ENCODE results near the gene CCDC88C.
A peak's percentile ranks its signal among the peaks of the same experiment; 100 is the strongest.

Gene CCDC88C

DNA sequence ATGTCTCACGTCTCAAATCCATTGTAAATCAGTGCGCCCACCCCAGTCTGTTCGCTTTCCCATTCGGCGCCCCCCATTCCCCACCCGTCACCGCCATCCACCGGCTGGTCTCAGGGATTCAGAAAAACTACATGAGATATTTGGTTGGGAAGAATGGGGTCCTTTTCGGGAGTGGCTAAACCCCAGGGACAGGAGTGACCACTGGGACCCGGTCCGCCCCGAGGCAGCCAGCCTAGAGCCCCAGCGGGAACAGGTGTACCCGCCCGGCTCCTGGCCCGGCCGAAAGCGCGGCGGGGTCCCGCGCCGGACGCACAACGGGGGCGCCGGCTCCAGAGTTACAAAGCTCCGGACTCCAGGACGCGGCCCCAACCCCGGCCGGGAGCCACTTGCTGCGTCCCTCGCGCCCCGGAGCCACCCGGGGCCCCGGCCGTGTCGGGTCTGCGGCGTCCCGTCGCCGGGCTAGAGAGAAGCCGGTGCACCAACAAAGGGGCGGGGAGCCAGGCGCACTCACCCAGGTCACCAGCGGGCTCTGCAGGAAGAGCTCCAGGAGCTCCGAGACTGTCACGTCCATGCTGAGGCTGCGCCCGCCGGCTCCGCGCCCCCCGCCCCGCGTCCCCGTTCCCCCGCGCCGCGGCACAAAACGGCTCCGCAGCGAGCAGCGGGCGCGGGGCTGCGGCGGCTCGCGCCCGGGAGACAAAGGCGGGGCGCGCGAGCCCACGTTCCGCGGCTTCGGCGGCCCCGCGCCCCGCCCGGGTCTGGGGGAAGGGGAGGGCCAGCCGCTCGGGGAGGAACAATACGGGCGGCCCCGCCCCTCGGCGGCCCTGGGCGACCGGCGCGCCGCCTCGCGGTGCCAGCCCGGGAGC is at the start of gene CCDC88C:
TSS of gene CCDC88C (minus strand) at position 701 of the 863 bp plus-strand sequence. CDS start at position 571, 130 bp downstream.
- H2AFZ ChIP-seq = peak within 1 kb of the TSS; percentile 92
- TF ChIP-seq CTCF (IDR thresholded peaks at IDR 0.05) = no peak
- peaks cover 11% of the 10 kb centered on the region for H3K79me2 ChIP-seq
- no peaks in the 10 kb centered on the region for H3K9me3 ChIP-seq (ENCODE audit: control insufficient read depth, low read length)
- no peaks in the 10 kb centered on the region for H3K36me3 ChIP-seq (ENCODE audit: control insufficient read depth, insufficient read depth, low read length)
- H3K4me1 ChIP-seq = peaks cover 24% of the 10 kb centered on the region
- H3K4me3 ChIP-seq (ENCODE audit: low read depth, low read length) = peak within 1 kb of the TSS; percentile 70
- peak within 1 kb of the TSS; percentile 71 for H3K4me2 ChIP-seq (ENCODE audit: low read length)
- H3K27me3 ChIP-seq (ENCODE audit: control insufficient read depth, insufficient read depth, low read length) = no peaks in the 10 kb centered on the region
- H3K9ac ChIP-seq = peak within 1 kb of the TSS; percentile 35
- peak within 1 kb of the TSS; percentile 61 for H3K27ac ChIP-seq

DNA sequence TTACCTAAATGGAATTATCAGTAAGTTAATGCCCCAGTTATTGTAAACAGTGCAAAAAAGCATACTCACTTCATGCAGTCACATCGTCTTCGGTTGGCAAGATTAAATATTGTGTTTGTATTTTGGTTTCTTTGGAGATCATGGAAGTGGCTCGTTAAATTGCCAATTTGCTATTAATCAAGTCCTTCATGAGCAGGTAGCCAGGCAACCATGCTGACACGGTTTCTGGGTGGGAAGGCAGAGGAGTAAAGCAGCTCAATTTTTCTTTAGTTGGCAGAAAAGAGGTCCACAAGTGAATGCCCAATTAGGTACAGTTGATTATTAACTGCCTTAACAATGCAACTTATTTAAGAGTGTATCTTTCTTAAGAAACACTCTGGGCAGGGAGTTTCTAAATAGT is 48.6 kb upstream of the CCDC88C start:
- Histone ChIP-seq H3K27ac (no peak overlapping the region), H3K36me3 (ENCODE audit: control insufficient read depth, insufficient read depth, low read length) (no peaks in the 10 kb centered on the region), H3K4me2 (ENCODE audit: low read length) (no peak overlapping the region), H3K27me3 (ENCODE audit: control insufficient read depth, insufficient read depth, low read length) (no peaks in the 10 kb centered on the region), H3K9ac (no peak overlapping the region), H3K4me3 (ENCODE audit: low read depth, low read length) (no peak overlapping the region), H3K79me2 (no peaks in the 10 kb centered on the region), H3K9me3 (ENCODE audit: control insufficient read depth, low read length) (no peaks in the 10 kb centered on the region), H2AFZ (no peak overlapping the region), H3K4me1 (no peaks in the 10 kb centered on the region)
- TF ChIP-seq CTCF (IDR thresholded peaks at IDR 0.05) = no peak

- no peak overlapping the region for H3K27ac ChIP-seq
- H3K9me3 ChIP-seq (ENCODE audit: control insufficient read depth, low read length) = no peaks in the 10 kb centered on the region
- H3K79me2 ChIP-seq = no peaks in the 10 kb centered on the region
- H3K36me3 ChIP-seq (ENCODE audit: control insufficient read depth, insufficient read depth, low read length) = no peaks in the 10 kb centered on the region
- H3K4me1 ChIP-seq = no peaks in the 10 kb centered on the region
- TF ChIP-seq CTCF (IDR thresholded peaks at IDR 0.05) = no peak
- no peak overlapping the region for H3K4me3 ChIP-seq (ENCODE audit: low read depth, low read length)
- no peaks in the 10 kb centered on the region for H3K27me3 ChIP-seq (ENCODE audit: control insufficient read depth, insufficient read depth, low read length)
- no peak overlapping the region for H3K4me2 ChIP-seq (ENCODE audit: low read length)
- no peak overlapping the region for H3K9ac ChIP-seq
- H2AFZ ChIP-seq = no peak overlapping the region
Observed at GRCh38 chr14:91464615-91465205, 47.1 kb upstream of the CCDC88C start.

DNA sequence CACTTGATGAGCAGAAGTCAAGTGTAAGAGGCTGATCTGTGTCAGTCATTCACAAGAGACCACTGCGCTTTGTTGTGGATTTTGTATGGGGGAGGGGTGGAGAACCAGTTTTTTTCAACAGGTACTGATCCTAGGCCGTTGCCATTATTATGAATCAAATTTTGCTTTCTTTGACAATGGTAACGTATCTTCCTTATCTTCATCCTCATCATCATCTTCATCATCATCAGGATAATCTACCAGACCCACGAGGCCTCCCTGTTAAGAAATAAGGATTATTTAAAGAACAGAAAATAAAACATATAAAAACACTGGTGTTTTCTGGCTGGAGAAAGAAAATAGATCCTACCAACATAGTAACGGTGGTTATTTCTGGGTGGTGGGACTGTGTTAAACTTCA is 41.0 kb upstream of the CCDC88C start:
- Histone ChIP-seq H3K36me3 (ENCODE audit: control insufficient read depth, insufficient read depth, low read length) (no peaks in the 10 kb centered on the region), H3K4me2 (ENCODE audit: low read length) (no peak overlapping the region), H2AFZ (no peak overlapping the region), H3K4me1 (no peaks in the 10 kb centered on the region), H3K4me3 (ENCODE audit: low read depth, low read length) (no peak overlapping the region), H3K9me3 (ENCODE audit: control insufficient read depth, low read length) (no peaks in the 10 kb centered on the region), H3K9ac (no peak overlapping the region), H3K27me3 (ENCODE audit: control insufficient read depth, insufficient read depth, low read length) (no peaks in the 10 kb centered on the region), H3K79me2 (no peaks in the 10 kb centered on the region), H3K27ac (no peak overlapping the region)
- TF ChIP-seq CTCF (IDR thresholded peaks at IDR 0.05) = no peak

Data from parathyroid adenoma (tissue), 2 donors.